Skeletal muscle satellite cell (primary cell): ENCODE measurements around the gene TJP2.

Experiments used
- H3K27me3 ChIP-seq: 2 replicates; pipeline ENCODE4 v1.7.0; 2013; ENCODE audit warnings: low read length; ENCODE audit not compliant: control insufficient read depth, insufficient read depth
- H3K36me3 ChIP-seq: 2 replicates; pipeline ENCODE4 v1.7.0; 2013; ENCODE audit warnings: mild to moderate bottlenecking, control low read depth, low read length; ENCODE audit not compliant: insufficient read depth
- H3K4me1 ChIP-seq: 2 replicates; pipeline ENCODE4 v1.7.0; 2013; ENCODE audit warnings: low read length; ENCODE audit not compliant: control insufficient read depth, insufficient read depth
- H3K4me2 ChIP-seq: 2 replicates; pipeline ENCODE4 v1.7.0; 2013; ENCODE audit warnings: mild to moderate bottlenecking, low read length
- H3K4me3 ChIP-seq: 2 replicates; pipeline ENCODE4 v1.7.0; 2013; ENCODE audit warnings: low read length
- H3K9ac ChIP-seq: 2 replicates; pipeline ENCODE4 v1.7.0; 2013; ENCODE audit warnings: mild to moderate bottlenecking, low read depth, low read length, moderate library complexity
- H3K9me3 ChIP-seq: replicated peaks from 2 replicates; pipeline ENCODE4 v1.7.0; 2013; ENCODE audit warnings: mild to moderate bottlenecking, control low read depth, low read length

Gene TJP2

DNA sequence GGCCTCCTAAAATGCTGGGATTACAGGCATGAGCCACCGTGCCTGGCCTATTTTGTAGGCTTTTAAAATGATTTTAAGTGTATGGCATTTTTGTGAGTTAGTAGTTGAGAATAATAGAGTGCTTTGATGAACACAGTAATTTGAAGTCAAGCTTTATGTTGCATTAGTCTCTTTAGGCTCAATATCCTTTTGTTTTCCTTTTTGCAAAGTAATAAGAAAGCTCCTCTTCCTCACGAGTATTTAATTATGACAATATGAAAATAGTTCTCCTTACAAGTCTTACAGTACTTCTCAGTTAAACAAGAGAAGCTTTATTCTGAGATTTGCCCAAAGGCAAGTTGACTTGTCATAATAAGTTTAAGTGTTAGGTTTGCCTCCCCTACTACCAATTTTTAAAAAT is 69.0 kb downstream of the TJP2 start:
- Histone ChIP-seq H3K4me1 (no peaks in the 10 kb centered on the region), H3K4me2 (no peak overlapping the region), H3K36me3 (peaks cover 5% of the 10 kb centered on the region), H3K4me3 (no peak overlapping the region), H3K27me3 (no peaks in the 10 kb centered on the region), H3K9me3 (no peaks in the 10 kb centered on the region), H3K9ac (no peak overlapping the region)

- no peaks in the 10 kb centered on the region for H3K4me1 ChIP-seq
- no peak overlapping the region for H3K4me3 ChIP-seq
- no peak overlapping the region for H3K4me2 ChIP-seq
- peaks cover 7% of the 10 kb centered on the region for H3K36me3 ChIP-seq
- H3K27me3 ChIP-seq: no peaks in the 10 kb centered on the region
- no peak overlapping the region for H3K9ac ChIP-seq
- no peaks in the 10 kb centered on the region for H3K9me3 ChIP-seq
Observed at GRCh38 chr9:69246629-69247028, 72.6 kb downstream of the TJP2 start.

GRCh38 chr9:69248005-69248404 is 73.9 kb downstream of the TJP2 start:
- H3K4me1 ChIP-seq: no peaks in the 10 kb centered on the region
- no peaks in the 10 kb centered on the region for H3K9me3 ChIP-seq
- peaks cover 14% of the 10 kb centered on the region for H3K36me3 ChIP-seq
- no peaks in the 10 kb centered on the region for H3K27me3 ChIP-seq
- no peak overlapping the region for H3K4me2 ChIP-seq
- H3K4me3 ChIP-seq: no peak overlapping the region
- H3K9ac ChIP-seq: no peak overlapping the region

GRCh38 chr9:69249337-69249736 is 75.3 kb downstream of the TJP2 start:
- Histone ChIP-seq H3K4me1 (no peaks in the 10 kb centered on the region), H3K36me3 (peaks cover 18% of the 10 kb centered on the region)

GRCh38 chr9:69250681-69251080 is 76.6 kb downstream of the TJP2 start:
- Histone ChIP-seq H3K36me3 (peaks cover 19% of the 10 kb centered on the region), H3K9ac (no peak overlapping the region)

More at GRCh38 chr9:69249337-69249736, 75.3 kb downstream of the TJP2 start:
- no peaks in the 10 kb centered on the region for H3K9me3 ChIP-seq
- no peak overlapping the region for H3K4me3 ChIP-seq
- no peak overlapping the region for H3K4me2 ChIP-seq
- no peaks in the 10 kb centered on the region for H3K27me3 ChIP-seq
- H3K9ac ChIP-seq: no peak overlapping the region

DNA sequence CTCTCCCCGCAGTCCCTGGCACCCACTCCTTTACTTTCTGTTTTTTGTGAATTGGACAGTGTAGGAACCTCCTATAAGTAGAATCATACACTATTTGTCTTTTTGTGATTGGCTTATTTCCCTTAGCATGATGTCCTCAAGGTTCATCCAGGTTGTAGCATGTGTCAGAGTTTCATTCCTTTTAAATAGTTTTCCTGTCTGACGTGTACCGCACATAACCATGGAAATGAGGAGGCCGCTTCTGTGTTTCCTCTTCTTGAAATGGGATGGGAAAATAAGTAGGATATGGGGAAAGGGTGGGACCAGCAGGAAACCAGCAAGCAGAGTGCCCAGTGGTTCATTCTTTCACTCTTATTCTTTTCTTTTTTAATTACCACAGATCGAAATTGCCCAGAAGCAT is 78.4 kb downstream of the TJP2 start:
- no peak overlapping the region for H3K4me2 ChIP-seq
- H3K9ac ChIP-seq: no peak overlapping the region
- no peaks in the 10 kb centered on the region for H3K4me1 ChIP-seq
- no peaks in the 10 kb centered on the region for H3K27me3 ChIP-seq
- peaks cover 19% of the 10 kb centered on the region for H3K36me3 ChIP-seq
- H3K9me3 ChIP-seq: no peaks in the 10 kb centered on the region
- H3K4me3 ChIP-seq: no peak overlapping the region

More at GRCh38 chr9:69250681-69251080, 76.6 kb downstream of the TJP2 start:
- Histone ChIP-seq H3K4me2 (no peak overlapping the region), H3K4me1 (no peaks in the 10 kb centered on the region), H3K27me3 (no peaks in the 10 kb centered on the region), H3K9me3 (no peaks in the 10 kb centered on the region), H3K4me3 (no peak overlapping the region)

GRCh38 chr9:69253057-69253456 is 79.0 kb downstream of the TJP2 start:
- Histone ChIP-seq H3K36me3 (peaks cover 19% of the 10 kb centered on the region), H3K9ac (no peak overlapping the region), H3K27me3 (no peaks in the 10 kb centered on the region), H3K4me2 (no peak overlapping the region), H3K4me1 (no peaks in the 10 kb centered on the region), H3K4me3 (no peak overlapping the region), H3K9me3 (no peaks in the 10 kb centered on the region)

GRCh38 chr9:69254223-69254622 is 80.1 kb downstream of the TJP2 start:
- Histone ChIP-seq H3K36me3 (peaks cover 19% of the 10 kb centered on the region), H3K4me2 (no peak overlapping the region), H3K9ac (no peak overlapping the region), H3K27me3 (no peaks in the 10 kb centered on the region), H3K4me1 (no peaks in the 10 kb centered on the region), H3K9me3 (no peaks in the 10 kb centered on the region), H3K4me3 (no peak overlapping the region)

DNA sequence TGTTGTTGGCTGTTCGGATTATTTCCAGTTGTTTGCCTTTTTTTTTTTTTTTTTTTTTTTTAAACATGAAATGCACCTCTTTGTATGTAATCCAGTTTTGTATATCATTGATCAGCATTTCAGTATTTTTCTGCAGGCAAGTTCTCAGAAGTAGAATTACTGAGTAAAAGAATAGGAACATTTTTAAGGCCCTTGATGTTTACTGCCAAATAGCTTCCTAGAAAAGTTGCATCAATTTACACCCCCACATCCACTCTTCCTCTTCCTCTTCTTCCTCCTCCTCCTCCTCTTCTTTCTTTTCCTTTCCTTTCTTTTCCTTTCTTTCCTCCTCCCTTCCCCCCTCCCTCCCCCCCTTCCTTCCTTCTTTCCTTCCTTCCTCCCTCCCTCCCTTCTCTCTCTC is 81.5 kb downstream of the TJP2 start:
- no peaks in the 10 kb centered on the region for H3K4me1 ChIP-seq
- H3K4me3 ChIP-seq: no peak overlapping the region
- H3K27me3 ChIP-seq: no peaks in the 10 kb centered on the region
- H3K9me3 ChIP-seq: no peaks in the 10 kb centered on the region
- no peak overlapping the region for H3K9ac ChIP-seq
- H3K36me3 ChIP-seq: peaks cover 19% of the 10 kb centered on the region
- no peak overlapping the region for H3K4me2 ChIP-seq

- no peak overlapping the region for H3K9ac ChIP-seq
- H3K4me2 ChIP-seq: no peak overlapping the region
- H3K4me1 ChIP-seq: no peaks in the 10 kb centered on the region
- H3K9me3 ChIP-seq: no peaks in the 10 kb centered on the region
- H3K27me3 ChIP-seq: no peaks in the 10 kb centered on the region
- peaks cover 5% of the 10 kb centered on the region for H3K36me3 ChIP-seq
- no peak overlapping the region for H3K4me3 ChIP-seq
Observed at GRCh38 chr9:69258551-69258950, 84.5 kb downstream of the TJP2 start.

DNA sequence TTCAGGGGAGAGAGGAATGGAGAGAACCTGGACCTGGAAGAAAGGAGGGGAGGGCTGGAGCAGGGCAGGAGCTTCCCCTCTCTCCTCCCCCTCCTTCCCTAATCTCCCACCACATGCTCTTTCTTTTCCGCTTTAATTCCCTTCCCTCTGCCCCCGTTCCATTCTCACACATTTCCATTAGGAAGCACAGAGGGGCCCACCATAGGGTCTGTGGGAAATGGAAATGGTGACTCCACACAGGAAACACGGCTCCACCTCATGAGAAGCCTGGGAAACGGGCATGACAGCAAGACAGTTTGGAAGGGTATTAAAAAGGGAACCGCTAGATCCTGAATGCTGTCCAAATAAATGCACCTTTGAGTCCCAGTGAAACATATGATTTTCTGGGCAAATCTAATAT is 86.1 kb downstream of the TJP2 start:
- Histone ChIP-seq H3K4me1 (no peaks in the 10 kb centered on the region), H3K9ac (no peak overlapping the region), H3K9me3 (no peaks in the 10 kb centered on the region), H3K27me3 (no peaks in the 10 kb centered on the region), H3K4me2 (no peak overlapping the region), H3K4me3 (no peak overlapping the region), H3K36me3 (no peaks in the 10 kb centered on the region)

GRCh38 chr9:69261636-69262035 is 87.6 kb downstream of the TJP2 start:
- no peaks in the 10 kb centered on the region for H3K27me3 ChIP-seq
- no peaks in the 10 kb centered on the region for H3K4me1 ChIP-seq
- no peak overlapping the region for H3K9ac ChIP-seq
- H3K4me2 ChIP-seq: no peak overlapping the region
- H3K36me3 ChIP-seq: no peaks in the 10 kb centered on the region
- no peaks in the 10 kb centered on the region for H3K9me3 ChIP-seq
- H3K4me3 ChIP-seq: no peak overlapping the region
